ENCODE measurements around the gene SERPINB12.

The SERPINB12 gene

DNA sequence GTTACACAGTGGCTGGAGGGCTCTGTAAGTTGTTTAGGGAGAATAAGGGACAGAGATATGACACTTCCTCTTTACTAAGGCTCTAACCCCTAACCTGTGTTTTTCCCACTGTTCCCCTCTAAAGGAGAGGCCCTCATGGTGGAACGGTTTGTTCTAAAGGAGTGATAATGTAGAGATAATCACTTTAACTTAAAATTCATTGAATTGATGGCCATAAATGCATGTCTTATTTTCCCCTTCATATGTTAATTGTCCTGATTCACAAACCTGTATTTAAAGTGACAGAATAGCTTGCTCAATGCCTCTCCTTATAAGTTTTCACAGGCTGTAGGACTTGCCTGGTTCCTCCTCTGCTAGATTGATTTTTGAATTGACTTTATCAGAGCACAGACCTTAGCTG is at the start of gene SERPINB12:
Gene SERPINB12 (plus strand): TSS at position 301 of the 400 bp plus-strand sequence. CDS start 13,791 bp downstream, outside the sequence.
- H3K4me3 ChIP-seq (ENCODE audit: low read length): no peak within 1 kb of the TSS
- no peak for TF ChIP-seq CTCF (conservative IDR thresholded peaks at IDR 0.05; ENCODE audit: low read length)
- DNase-seq (ENCODE audit: low read depth): no peak

GRCh38 chr18:63492851-63493250 is 49.3 kb upstream of the SERPINB12 start:
- TF ChIP-seq CTCF (conservative IDR thresholded peaks at IDR 0.05; ENCODE audit: low read length): no peak
- DNase-seq (ENCODE audit: low read depth): peak; percentile 26
- no peak overlapping the region for H3K4me3 ChIP-seq (ENCODE audit: low read length)

GRCh38 chr18:63495675-63496074 is 46.5 kb upstream of the SERPINB12 start:
- no peak for DNase-seq (ENCODE audit: low read depth)
- TF ChIP-seq CTCF (conservative IDR thresholded peaks at IDR 0.05; ENCODE audit: low read length): no peak
- H3K4me3 ChIP-seq (ENCODE audit: low read length): no peak overlapping the region

- DNase-seq (ENCODE audit: low read depth): peak; percentile 11
- TF ChIP-seq CTCF (conservative IDR thresholded peaks at IDR 0.05; ENCODE audit: low read length): peak; percentile 64
- no peak overlapping the region for H3K4me3 ChIP-seq (ENCODE audit: low read length)
These were observed 36.4 kb upstream of the SERPINB12 start for GRCh38 chr18:63505566-63506335.

DNA sequence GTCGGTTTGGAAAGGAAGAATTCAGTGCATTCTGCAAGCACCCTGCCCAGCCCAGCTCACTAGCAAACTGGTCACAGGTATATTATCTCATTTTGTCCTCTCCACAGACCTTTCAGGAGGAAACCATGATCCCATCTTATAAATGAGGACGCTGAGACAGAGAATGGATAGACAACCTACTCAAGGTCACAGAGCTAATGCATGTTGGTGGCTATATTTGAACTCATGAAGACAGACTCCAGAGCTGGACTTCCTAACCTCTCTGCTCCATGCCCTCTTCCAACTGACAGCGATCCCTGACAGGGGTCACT is 35.9 kb upstream of the SERPINB12 start:
- no peak for DNase-seq (ENCODE audit: low read depth)
- H3K4me3 ChIP-seq (ENCODE audit: low read length): no peak overlapping the region
- TF ChIP-seq CTCF (conservative IDR thresholded peaks at IDR 0.05; ENCODE audit: low read length): no peak

GRCh38 chr18:63508596-63508995 is 33.6 kb upstream of the SERPINB12 start:
- no peak overlapping the region for H3K4me3 ChIP-seq (ENCODE audit: low read length)
- no peak for DNase-seq (ENCODE audit: low read depth)
- TF ChIP-seq CTCF (conservative IDR thresholded peaks at IDR 0.05; ENCODE audit: low read length): no peak

- no peak overlapping the region for H3K4me3 ChIP-seq (ENCODE audit: low read length)
- DNase-seq (ENCODE audit: low read depth): peak; percentile 57
- TF ChIP-seq CTCF (conservative IDR thresholded peaks at IDR 0.05; ENCODE audit: low read length): peak; percentile 86
These were observed 30.9 kb upstream of the SERPINB12 start for GRCh38 chr18:63511285-63511684.
